GM23248 (cell line): ENCODE data around the gene CLCA1.

Experiments
- EZH2 ChIP-seq: fragments of 200-600 bp; sonication (generic); IDR thresholded peaks from 2 replicates; pipeline ENCODE4 v1.6.1; 2018; ENCODE audit warnings: antibody characterized with exemption, mild to moderate bottlenecking; ENCODE audit not compliant: insufficient read depth, poor library complexity, severe bottlenecking
- EZH2phosphoT487 ChIP-seq: fragments of 200-600 bp; sonication (generic); IDR thresholded peaks from 2 replicates; pipeline ENCODE4 v1.6.1; 2018; ENCODE audit warnings: antibody characterized with exemption, moderate library complexity, mild to moderate bottlenecking, low read depth; ENCODE audit not compliant: insufficient read depth

DNA sequence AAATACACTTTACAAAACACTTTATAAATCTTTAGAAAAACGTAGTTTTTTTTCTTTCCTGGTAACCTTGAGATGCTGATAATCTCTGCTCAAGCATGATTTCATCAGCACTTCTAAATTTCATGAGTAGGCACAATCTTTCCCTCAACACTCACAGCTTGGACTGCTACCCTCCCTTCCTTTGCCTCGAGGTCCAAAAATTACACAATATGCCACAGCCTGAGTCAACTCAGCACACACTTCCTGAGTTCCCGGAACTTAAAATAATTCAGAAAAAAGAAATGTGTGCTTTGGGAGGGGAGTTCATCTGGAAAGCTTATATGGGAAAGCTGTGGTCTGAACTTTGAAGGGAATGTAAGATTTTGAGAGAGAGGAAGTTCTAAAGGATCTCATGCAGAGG is 38.9 kb upstream of the CLCA1 start:
- TF ChIP-seq EZH2 (no peak), EZH2phosphoT487 (no peak)
